MG63 (cell line): ENCODE data around the gene TOGARAM1. TPM values are rescaled to one million over a fixed set of nuclear protein-coding genes. Genes with fewer than 3 reads are reported as not detected.

Experiments
- DNase-seq: peaks from one replicate; pipeline ENCODE4 v3.0.0-alpha.2; 2020
- H3K27me3 ChIP-seq: fragments of 250-450 bp; sonication (Bioruptor Pico); 2 replicates; pipeline ENCODE4 v1.5.1; 2020; ENCODE audit warnings: mild to moderate bottlenecking, moderate library complexity
- H3K36me3 ChIP-seq: fragments of 250-450 bp; sonication (Bioruptor Pico); 2 replicates; pipeline ENCODE4 v1.5.1; 2020; ENCODE audit warnings: mild to moderate bottlenecking, moderate library complexity
- H3K4me3 ChIP-seq: fragments of 250-450 bp; sonication (Bioruptor Pico); 2 replicates; pipeline ENCODE4 v1.5.1; 2020; ENCODE audit warnings: mild to moderate bottlenecking, moderate library complexity
- H3K9me3 ChIP-seq: fragments of 250-450 bp; sonication (Bioruptor Pico); 2 replicates; pipeline ENCODE4 v1.5.1; 2020; ENCODE audit warnings: mild to moderate bottlenecking, moderate library complexity
- total RNA-seq: library from RNA; depleted of rRNA; stranded (reverse); fragments of >200 nt; shearing (Covaris generic); gene quantifications from 2 replicates; pipeline ENCODE4 v1.2.3, GENCODE V29; 2014; ENCODE audit warnings: low replicate concordance; rRNA removed

Gene TOGARAM1
- total RNA-seq, 1 experiment from 2014 or later = 3.4 TPM

DNA sequence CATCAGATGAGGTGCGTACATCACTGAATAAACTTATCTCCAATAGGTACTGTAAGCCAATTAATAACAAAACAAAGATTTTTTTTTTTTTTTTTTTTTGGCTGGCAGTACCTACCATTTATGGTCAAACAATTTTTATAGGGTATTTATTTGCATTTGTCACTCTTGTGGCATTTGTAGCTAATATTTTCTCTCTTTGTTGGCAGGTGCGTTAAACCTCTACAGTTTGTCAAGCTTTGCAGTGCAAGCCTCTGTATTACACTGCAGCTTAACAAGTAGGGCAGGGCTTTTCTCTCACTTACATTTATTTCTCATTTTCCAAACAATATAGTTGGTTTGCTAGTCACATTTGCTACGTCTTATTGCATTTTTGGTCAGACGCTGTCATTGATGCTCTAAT lies 134.2 kb downstream of the TOGARAM1 start:
- H3K9me3 ChIP-seq = no peaks in the 10 kb centered on the region
- H3K27me3 ChIP-seq = no peaks in the 10 kb centered on the region
- no peak for DNase-seq
- H3K4me3 ChIP-seq = no peak overlapping the region
- peaks cover 47% of the 10 kb centered on the region for H3K36me3 ChIP-seq

DNA sequence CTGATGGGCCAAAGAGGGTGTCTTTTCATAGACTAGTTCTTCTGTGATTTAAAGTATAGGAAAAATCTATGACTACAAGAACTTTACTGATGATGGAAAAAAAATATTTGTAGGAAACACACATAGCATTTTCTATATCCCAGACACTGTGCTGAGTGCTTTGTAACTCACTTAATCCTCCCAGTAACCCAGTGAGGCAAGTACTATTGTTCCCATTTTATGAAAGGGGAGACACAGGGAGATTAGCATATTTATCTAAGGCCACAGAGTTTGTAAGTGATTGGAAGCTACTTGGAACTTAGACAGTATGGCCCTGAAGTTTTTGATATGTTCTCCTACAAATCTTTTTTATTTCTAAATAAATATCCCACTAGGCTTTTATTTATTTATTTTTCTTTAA lies 141.8 kb downstream of the TOGARAM1 start:
- DNase-seq = no peak
- Histone ChIP-seq H3K27me3 (no peaks in the 10 kb centered on the region), H3K4me3 (no peak overlapping the region), H3K36me3 (peaks cover 33% of the 10 kb centered on the region), H3K9me3 (no peaks in the 10 kb centered on the region)

DNA sequence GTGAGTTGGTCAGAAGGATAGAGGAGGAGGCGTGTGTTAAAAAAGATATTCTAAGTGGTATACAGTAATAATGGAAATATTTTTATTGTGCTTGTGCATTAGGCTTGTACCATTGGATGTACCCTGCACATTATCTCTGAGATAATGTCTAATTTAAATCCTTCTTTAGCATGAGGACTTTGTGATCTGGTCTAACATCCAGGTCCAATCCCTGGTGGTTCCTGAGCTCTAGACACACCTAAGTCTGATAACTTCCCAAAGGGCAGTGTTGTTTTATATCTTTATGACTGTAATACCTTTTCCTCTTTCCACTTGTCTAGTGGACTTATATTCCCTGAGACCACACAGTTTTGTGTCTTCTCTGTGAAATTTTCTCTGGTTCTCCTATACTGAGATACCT lies 142.6 kb downstream of the TOGARAM1 start:
- Histone ChIP-seq H3K27me3 (no peaks in the 10 kb centered on the region), H3K36me3 (peaks cover 31% of the 10 kb centered on the region)
- DNase-seq = no peak

DNA sequence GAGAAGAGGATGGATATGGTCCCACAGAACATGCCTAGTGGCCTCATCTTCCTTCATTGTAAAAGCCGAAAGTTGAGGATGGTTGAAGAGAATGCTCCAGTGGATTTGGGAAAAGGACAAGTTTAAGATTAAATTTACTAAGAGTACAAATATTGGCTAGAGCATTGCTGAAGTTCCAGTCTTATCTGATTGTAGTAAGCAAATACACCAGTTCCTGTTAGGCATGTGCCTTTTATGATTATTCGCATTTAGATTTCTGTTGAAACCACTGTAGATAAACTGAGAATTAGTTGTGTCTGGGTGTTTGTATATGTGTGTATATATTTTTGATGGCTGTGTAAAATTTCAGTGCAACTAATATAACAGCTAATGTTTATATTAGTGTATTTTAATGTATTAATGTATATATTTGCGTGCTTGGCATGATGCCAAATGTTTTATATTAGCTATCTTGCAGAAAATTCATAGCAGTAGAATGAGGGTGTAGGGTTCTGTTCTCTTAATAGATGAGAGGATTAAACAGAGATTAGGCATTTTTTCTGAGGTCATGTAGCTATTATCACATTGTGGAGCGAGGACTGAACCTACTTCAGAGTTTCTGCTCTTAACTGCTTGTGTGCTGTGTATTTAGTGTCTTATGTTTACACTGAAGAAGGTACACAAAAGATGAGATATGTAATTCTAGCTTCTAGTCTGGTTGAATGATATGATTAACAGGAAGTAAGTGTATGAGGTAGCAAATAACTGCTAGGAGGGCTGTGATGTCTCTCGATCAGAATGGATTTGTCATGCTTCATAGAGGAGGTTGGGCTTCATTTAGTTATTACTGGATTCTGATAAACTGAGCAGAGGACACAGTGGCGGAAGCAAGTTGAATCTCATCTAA lies 151.1 kb downstream of the TOGARAM1 start:
- Histone ChIP-seq H3K27me3 (no peaks in the 10 kb centered on the region), H3K36me3 (peaks cover 55% of the 10 kb centered on the region), H3K4me3 (no peak overlapping the region), H3K9me3 (no peaks in the 10 kb centered on the region)
- no peak for DNase-seq

More for the DNA sequence above, 142.6 kb downstream of the TOGARAM1 start:
- Histone ChIP-seq H3K4me3 (no peak overlapping the region), H3K9me3 (no peaks in the 10 kb centered on the region)

DNA sequence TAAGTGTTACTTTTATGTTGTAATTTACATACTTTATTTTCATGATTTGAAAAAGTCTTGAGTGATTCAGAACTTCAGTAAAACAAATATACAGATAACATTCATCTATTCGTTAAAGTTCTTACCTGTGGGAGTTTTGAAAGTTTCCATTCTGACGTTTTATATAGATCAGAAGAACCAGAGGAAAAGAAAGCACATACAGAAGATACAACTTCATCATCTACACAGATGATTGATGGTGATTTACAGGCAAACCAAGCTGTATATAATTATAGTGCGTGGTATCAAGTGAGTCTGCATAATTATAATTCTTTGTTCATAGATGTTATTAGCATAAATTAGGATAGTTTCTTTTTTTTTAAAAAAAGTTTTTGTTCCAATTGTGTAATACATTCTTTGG lies 152.3 kb downstream of the TOGARAM1 start:
- Histone ChIP-seq H3K36me3 (peaks cover 63% of the 10 kb centered on the region), H3K4me3 (no peak overlapping the region), H3K9me3 (no peaks in the 10 kb centered on the region), H3K27me3 (no peaks in the 10 kb centered on the region)
- DNase-seq = no peak

GRCh38 chr14:45118594-45118993 lies 156.6 kb downstream of the TOGARAM1 start:
- H3K9me3 ChIP-seq = no peaks in the 10 kb centered on the region

GRCh38 chr14:45120096-45120495 lies 158.1 kb downstream of the TOGARAM1 start:
- Histone ChIP-seq H3K36me3 (peaks cover 46% of the 10 kb centered on the region), H3K9me3 (no peaks in the 10 kb centered on the region), H3K27me3 (no peaks in the 10 kb centered on the region), H3K4me3 (no peak overlapping the region)
- DNase-seq = no peak

More at GRCh38 chr14:45118594-45118993, 156.6 kb downstream of the TOGARAM1 start:
- Histone ChIP-seq H3K27me3 (no peaks in the 10 kb centered on the region), H3K4me3 (no peak overlapping the region), H3K36me3 (peaks cover 53% of the 10 kb centered on the region)
- no peak for DNase-seq

GRCh38 chr14:45123271-45123670 lies 161.3 kb downstream of the TOGARAM1 start:
- no peaks in the 10 kb centered on the region for H3K27me3 ChIP-seq
- H3K36me3 ChIP-seq = peaks cover 32% of the 10 kb centered on the region
- H3K9me3 ChIP-seq = no peaks in the 10 kb centered on the region
- H3K4me3 ChIP-seq = no peak overlapping the region
- DNase-seq = no peak

Other genes with a start within 250 kb of the TOGARAM1 start
- gene KLHL28, start 243 bp upstream of the TOGARAM1 start, total RNA-seq = 0.53 and 1.4 TPM in 2 replicates
- gene PRPF39, start 121.9 kb downstream of the TOGARAM1 start, total RNA-seq = 9.3 and 29.0 TPM in 2 replicates
- 22.4 and 49.9 TPM in 2 replicates for gene FKBP3, start 172.3 kb downstream of the TOGARAM1 start, total RNA-seq
- gene FANCM, start 173.7 kb downstream of the TOGARAM1 start, total RNA-seq = 2.2 and 6.1 TPM in 2 replicates